Heart right ventricle (tissue), 16 donors: ENCODE measurements around the gene ANKK1. TPM values are rescaled to one million over a fixed set of nuclear protein-coding genes. Genes with fewer than 3 reads are reported as not detected.

Source experiments
- ATAC-seq, 8 donors: fragments of 200-7000 bp; cut with Tn5 transposase; one replicate each; pipeline ENCODE4 v1.9.1; 2020; ENCODE audit warnings: mild to moderate bottlenecking in 8 of 8, moderate library complexity in 8 of 8, moderate number of reproducible peaks in 1 of 8
- DNase-seq, 2 donors: peaks; one replicate each; pipeline ENCODE4 v3.0.0-alpha.2; 2020
- H3K27ac ChIP-seq, 10 donors: fragments of 200-600 bp; sonication (generic) in 2 of 10; one replicate each; pipeline versions ENCODE4 v1.5.0 to v1.8.0; 2020 to 2022; ENCODE audit warnings: mild to moderate bottlenecking in 3 of 10
- H3K27me3 ChIP-seq, 7 donors: fragments of 200-600 bp; one replicate each; pipeline ENCODE4 v1.8.0; 2021 to 2022; ENCODE audit warnings: mild to moderate bottlenecking in 2 of 7
- H3K36me3 ChIP-seq, 9 donors: fragments of 200-600 bp; sonication (generic) in 1 of 9; one replicate each; pipeline versions ENCODE4 v1.5.0 to v1.8.0; 2020 to 2022; ENCODE audit warnings: mild to moderate bottlenecking in 2 of 9
- H3K4me1 ChIP-seq, 9 donors: fragments of 200-600 bp; sonication (generic) in 1 of 9; one replicate each; pipeline versions ENCODE4 v1.5.0 to v1.8.0; 2020 to 2022; ENCODE audit warnings: mild to moderate bottlenecking in 4 of 9
- H3K4me3 ChIP-seq, 10 donors: fragments of 200-600 bp; sonication (generic) in 2 of 10; one replicate each; pipeline versions ENCODE4 v1.5.0 to v1.8.0; 2020 to 2022; ENCODE audit warnings: mild to moderate bottlenecking in 7 of 10, moderate library complexity in 2 of 10
- H3K9me3 ChIP-seq, 11 donors: fragments of 200-600 bp in 10 of 11; sonication (generic) in 2 of 11; one replicate each; pipeline versions ENCODE4 v1.5.0 to v1.8.0; 2013 to 2022; ENCODE audit warnings: mild to moderate bottlenecking in 2 of 11, control low read depth in 1 of 11, moderate library complexity in 1 of 11
- WGBS, 2 donors: extraction: QIAGEN DNeasy Blood & Tissue Kit; methylation state at CpG; one replicate each; pipeline ENCODE4 v1.1.7; 2013; ENCODE audit warnings: inconsistent platforms in 1 of 2; 5-methylcytosine and 5-hydroxymethylcytosine counted together
- intact Hi-C, 10 donors: fragments of 100-400 bp; cut with DNase I; formaldehyde crosslinking; loops; one replicate each; pipeline versions ENCODE4 v1.11.1 to v1.14.2; 2022
- microRNA-seq, 2 donors: library from miRNA; unstranded; fragments of <30 nt; microRNA quantifications; one replicate each; pipeline ENCODE4 v1.2.0, GENCODE V29; 2021
- polyA plus RNA-seq, 2 donors: library from polyadenylated mRNA; stranded (reverse); fragments of 200-250 nt; gene quantifications; one replicate each; pipeline ENCODE4 v1.2.3, GENCODE V29; 2013
- total RNA-seq, 10 donors: library from RNA; stranded (reverse); fragmentation: NEBNext Ultra II Directional in 3 of 10; extraction: Animal tissue kit (Norgen Biotek cat#: 25700) in 3 of 10; gene quantifications; one replicate each; pipeline versions ENCODE4 v1.2.1 to v1.2.4, GENCODE V29; 2021 to 2023
- TF ChIP-seq, protein P1 (sequence below), 9 donors: fragments of 200-600 bp; sonication (generic) in 2 of 9; IDR thresholded peaks; one replicate each; pipeline versions ENCODE4 v1.5.0 to v1.8.0; 2021 to 2022; ENCODE audit warnings: antibody characterized with exemption in 9 of 9, mild to moderate bottlenecking in 5 of 9, moderate library complexity in 1 of 9
- donor health status: Arrhythmogenic right ventricular cardiomyopathy.
- donor health status: ischemic (EF 13 %, LVEDD 7.1; RV severe dilation, severe dysfunction).
- donor health status: healthy with polysubstance abuse.
- donor health status: DM: no; HTN: yes; CAD: no.
- donor health status: DM: no; HTN: no; CAD: no.
- donor health status: ischemic (EF 25% LVEDD 6.9; RV normal size, moderate dysfunction).
- donor health status: ischemic (EF 25% LVEDD 5.7; RV mildly dilated, moderate dysfunction).
- donor health status: healthy.
- donor health status: DM: yes; HTN: yes; CAD: no.
- donor health status: Ischemic cardiomyopathy.
- donor health status: ischemic (EF 35%, LVEDD 5.7; RV mildly dilated, moderate dysfunction).
- donor health status: nonischemic (EF 11% LVEDD 7.7; RV severe dilation, severe dysfunction).
- donor health status: DM: yes; HTN: yes; CAD: no.
- donor health status: PGD.
- donor health status: ischemic (EF 29% LVEDD 5.4; RV normal size, mild dysfunction).
- donor health status: nonischemic (EF 23%, LVEDD 6.1; RV moderate dilation, normal function).

Gene ANKK1
- total and polyA plus RNA-seq, 12 donors: 0.06 to 0.37 TPM; not detected in 10

DNA sequence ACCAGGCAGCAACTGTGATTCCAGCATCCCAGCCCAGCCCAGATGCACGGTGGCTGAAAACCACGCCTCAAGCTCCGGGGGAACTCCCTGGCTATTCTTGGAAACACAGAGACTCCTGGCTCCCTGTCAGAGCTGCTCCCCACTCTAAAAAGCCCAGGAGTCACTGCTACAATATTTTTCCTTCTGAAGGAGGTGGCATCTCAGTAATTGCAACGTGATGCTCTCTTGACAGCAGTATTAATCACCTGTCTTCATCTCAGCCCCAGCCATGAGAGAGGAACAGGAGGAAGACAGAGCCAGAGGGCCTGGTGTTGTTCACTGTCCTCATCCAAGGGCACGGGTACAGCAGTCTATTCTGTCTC, 60.7 kb downstream of the ANKK1 start:
- Histone ChIP-seq H3K9me3 (no peaks in the 10 kb centered on the region), H3K27me3 (peaks cover 0 to 35% (median 5%) of the 10 kb centered on the region in 7 donors), H3K36me3 (no peaks in the 10 kb centered on the region), H3K4me1 (peaks cover 0 to 4% (median 0%) of the 10 kb centered on the region in 9 donors), H3K4me3 (no peak overlapping the region), H3K27ac (no peak overlapping the region)
- DNase-seq: no peak
- TF ChIP-seq, protein P1, sequence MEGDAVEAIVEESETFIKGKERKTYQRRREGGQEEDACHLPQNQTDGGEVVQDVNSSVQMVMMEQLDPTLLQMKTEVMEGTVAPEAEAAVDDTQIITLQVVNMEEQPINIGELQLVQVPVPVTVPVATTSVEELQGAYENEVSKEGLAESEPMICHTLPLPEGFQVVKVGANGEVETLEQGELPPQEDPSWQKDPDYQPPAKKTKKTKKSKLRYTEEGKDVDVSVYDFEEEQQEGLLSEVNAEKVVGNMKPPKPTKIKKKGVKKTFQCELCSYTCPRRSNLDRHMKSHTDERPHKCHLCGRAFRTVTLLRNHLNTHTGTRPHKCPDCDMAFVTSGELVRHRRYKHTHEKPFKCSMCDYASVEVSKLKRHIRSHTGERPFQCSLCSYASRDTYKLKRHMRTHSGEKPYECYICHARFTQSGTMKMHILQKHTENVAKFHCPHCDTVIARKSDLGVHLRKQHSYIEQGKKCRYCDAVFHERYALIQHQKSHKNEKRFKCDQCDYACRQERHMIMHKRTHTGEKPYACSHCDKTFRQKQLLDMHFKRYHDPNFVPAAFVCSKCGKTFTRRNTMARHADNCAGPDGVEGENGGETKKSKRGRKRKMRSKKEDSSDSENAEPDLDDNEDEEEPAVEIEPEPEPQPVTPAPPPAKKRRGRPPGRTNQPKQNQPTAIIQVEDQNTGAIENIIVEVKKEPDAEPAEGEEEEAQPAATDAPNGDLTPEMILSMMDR (IDR thresholded peaks at IDR 0.05): no peak
- intact Hi-C loops: no loop called here
- peak in 2 of 8 donors; percentile 42 to 52 for ATAC-seq
- WGBS, 2 donors: 35 to 38% methylated on average over 5 of the region's 5 CpGs

DNA sequence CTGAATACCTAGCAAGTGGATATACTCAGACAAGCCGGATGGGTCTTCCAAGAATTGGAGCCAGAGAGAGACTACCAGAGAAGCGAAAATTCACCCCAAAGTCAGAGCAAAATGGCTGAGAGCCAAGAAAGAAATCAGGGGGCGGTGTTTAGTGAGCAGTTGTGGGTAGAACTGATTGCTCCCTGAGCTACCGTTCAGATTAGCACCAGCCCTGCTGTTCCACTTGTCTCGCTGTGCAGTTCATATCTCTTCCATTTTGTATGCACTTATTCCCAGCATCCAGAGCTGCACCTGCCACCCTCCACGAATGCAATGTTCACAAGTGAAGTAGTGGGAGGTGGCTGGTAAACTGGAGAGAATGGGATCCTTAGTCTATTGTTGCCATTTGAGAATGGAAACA, 62.2 kb downstream of the ANKK1 start:
- 74 to 81% methylated on average over 6 of the region's 6 CpGs for WGBS, 2 donors
- TF ChIP-seq, protein P1 (IDR thresholded peaks at IDR 0.05): no peak
- intact Hi-C loops: no loop called here

More for the DNA sequence above, 62.2 kb downstream of the ANKK1 start:
- DNase-seq: no peak
- Histone ChIP-seq H3K4me1 (peaks cover 0 to 2% (median 0%) of the 10 kb centered on the region in 9 donors), H3K4me3 (no peak overlapping the region), H3K27me3 (peaks cover 0 to 33% (median 1%) of the 10 kb centered on the region in 7 donors), H3K36me3 (no peaks in the 10 kb centered on the region), H3K27ac (no peak overlapping the region), H3K9me3 (no peaks in the 10 kb centered on the region)
- no peak for ATAC-seq

Small RNA genes lying within 50 kb of the gene (microRNA-seq; reads per million reads assigned to microRNA genes)
- gene MIR4301: 0 reads per million in 2 donors

Other genes with a start within 250 kb of the ANKK1 start
- 10 to 100 TPM in 3 of 10 donors, 1 to 10 TPM in 7; 3.5 to 18.0 (median 8.4) TPM for gene TTC12, start 73.2 kb upstream of the ANKK1 start, total RNA-seq
- 1 to 10 TPM; 3.3 to 4.7 TPM for gene TTC12, start 73.2 kb upstream of the ANKK1 start, polyA plus RNA-seq
- gene DRD2, start 87.6 kb downstream of the ANKK1 start, total RNA-seq: under 1 TPM in 1 of 10 donors, not detected in 9; 0.09 TPM
- gene DRD2, start 87.6 kb downstream of the ANKK1 start, polyA plus RNA-seq: under 1 TPM in 1 of 2 donors, not detected in 1; 0.01 TPM